GM19468 (cell line): ENCODE measurements around the gene GRIN1.

Experiments used
- ATAC-seq: cut with Tn5 transposase; IDR thresholded peaks from one replicate; pipeline ENCODE4 v1.9.1; 2021; ENCODE audit warnings: mild to moderate bottlenecking, moderate library complexity, moderate number of reproducible peaks; ENCODE audit not compliant: unreplicated experiment; ENCODE audit errors: extremely low read depth

Gene GRIN1

DNA sequence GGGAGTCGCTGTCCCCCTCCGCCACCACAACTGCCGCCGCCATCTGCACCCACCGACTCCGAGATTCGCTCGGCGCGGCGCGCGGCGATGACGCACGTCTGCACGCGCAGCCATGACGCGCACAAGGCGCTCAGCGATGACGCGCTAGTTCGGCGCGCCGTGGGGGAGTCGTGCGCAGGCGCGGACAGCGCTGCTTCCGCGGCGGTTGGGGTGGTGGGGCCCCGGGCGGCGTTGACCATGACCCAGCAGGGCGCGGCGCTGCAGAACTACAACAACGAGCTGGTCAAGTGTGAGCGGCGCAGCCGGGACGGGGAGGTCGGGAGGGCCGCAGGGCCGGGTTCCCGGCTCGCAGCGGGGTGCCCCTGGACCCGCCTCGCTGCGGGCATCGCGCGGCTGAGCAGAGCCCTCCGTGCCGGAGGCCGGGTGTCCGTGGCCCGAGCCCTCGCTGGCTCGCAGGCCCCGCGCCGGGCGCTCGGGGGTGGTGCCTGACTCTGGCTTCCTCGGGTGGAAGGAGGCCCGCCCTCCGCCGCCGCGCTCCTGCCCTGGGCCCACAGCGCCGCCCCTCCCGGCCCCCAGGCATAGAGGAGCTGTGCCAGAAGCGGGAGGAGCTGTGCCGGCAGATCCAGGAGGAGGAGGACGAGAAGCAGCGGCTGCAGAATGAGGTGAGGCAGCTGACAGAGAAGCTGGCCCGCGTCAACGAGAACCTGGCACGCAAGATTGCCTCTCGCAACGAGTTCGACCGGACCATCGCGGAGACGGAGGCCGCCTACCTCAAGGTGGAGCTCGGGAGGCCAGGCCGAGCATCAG is 49.7 kb downstream of the GRIN1 start, which contains the start of the genes ANAPC2 and SSNA1:
Gene ANAPC2 (minus strand): TSS at position 71 of the 807 bp plus-strand sequence. CDS start 28 bp downstream, at position 43.
Gene SSNA1 (plus strand): TSS at position 187 of the 807 bp plus-strand sequence. CDS start 51 bp downstream, at position 238.
- ATAC-seq: peak; percentile 62

DNA sequence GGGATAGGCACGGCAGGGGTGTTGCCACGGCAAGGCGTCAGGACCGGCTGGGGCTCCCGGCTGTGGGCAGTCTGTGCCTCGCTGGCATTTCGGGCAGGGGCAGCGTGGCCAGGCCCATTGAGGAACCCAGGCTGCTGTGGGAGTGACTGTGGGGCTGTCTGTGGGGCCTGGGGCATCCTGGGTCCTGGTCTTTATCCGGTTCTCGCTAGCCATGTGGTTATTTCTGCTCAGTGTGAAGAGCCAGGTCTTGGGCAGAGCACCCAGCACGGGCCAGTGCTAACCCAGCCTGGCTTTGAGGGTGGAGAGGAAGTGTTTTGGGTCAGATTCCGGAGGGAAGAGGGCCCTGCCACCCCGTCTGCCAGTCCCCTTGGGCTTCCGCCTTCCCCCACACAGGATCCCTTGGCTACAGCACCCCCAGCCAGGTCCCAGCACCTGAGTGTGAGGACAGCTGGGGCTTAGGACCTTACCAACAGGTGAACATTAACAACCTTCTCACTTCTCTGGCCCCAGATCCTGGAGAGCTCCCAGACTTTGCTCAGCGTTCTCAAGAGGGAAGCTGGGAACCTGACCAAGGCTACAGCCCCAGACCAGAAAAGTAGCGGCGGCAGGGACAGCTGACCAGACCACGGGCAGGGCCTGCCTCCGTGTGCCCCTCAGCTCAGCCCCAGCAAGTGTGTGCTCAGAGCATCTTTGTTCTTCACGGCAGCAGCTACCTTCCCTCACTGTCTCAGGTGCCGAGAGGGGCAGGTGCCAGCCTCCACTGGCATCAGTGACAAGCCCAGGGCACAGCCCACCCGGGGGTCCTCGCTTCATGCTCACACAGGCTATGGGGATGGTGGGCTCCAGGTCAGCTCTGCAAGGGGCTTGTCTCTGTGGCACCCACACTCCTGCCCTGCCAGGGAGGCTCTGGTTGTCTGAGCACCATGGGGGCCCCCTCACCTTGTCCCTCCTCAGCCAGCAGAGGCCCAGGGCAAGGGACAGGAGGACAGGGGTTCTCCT is 50.6 kb downstream of the GRIN1 start:
- no peak for ATAC-seq

DNA sequence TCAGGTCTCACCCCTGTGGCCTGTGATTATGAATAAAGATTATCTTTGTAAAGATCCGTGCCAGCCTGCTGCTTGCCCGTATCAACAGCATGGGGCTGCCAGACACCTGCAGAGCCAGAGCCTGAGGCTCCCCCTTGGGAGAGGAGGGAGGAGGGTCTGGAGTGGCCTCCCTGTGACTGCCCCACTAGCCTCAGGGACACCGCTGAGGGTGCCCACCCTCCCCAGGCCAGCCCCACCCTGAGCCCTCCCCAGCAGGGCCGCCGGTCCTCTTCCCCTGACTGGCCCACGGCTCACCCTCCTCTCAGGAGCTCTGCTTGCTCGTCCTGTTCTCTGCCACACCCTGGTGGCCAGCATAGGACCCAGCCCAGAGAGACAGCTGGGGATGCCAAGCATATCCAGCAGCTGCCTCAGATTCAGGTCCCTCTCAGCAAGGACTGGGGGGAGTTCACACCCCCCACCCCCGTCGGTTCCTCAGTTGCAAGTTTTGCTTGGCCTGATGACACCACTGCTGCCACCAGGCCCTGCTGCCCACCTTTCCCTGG is 51.4 kb downstream of the GRIN1 start:
- no peak for ATAC-seq

DNA sequence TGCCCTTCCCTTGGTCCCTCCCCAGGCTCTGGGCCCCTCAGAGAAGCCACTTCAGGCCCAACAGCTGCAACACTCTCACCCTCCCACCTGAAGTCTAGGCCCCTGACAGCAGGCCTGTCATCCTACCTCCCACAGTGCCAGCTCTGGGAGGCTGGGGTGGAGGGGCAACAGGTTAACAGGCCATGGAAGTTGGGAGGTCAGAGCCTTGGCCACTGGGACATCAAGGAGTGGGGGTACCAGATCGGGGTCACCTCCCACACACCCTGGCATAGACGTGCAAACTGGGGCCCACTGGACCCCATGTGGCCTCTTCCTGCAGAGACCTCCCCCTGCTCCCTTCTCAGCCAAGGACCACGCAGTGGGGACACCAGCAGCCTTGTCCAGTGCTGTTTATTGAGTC is 52.3 kb downstream of the GRIN1 start:
- no peak for ATAC-seq

- ATAC-seq: no peak
Observed at GRCh38 chr9:137191691-137192447, 52.9 kb downstream of the GRIN1 start.

DNA sequence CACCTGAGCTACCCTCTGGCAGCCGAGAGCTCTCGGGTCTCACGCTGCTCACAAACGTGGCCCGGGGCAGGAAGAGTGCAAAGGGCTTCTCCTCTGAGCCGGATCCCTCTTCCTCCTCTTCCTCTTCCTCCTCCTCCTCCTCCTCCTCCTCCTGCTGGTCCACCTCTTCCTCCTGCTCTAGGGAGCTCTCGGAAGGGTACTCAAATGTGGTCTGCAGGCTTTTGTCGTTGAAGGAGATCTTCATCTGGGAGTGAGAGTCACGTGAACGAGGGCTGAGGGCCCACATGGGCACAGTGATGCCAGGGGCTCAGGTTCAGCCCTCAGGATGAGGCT is 53.5 kb downstream of the GRIN1 start:
- ATAC-seq: no peak

- no peak for ATAC-seq
Observed at GRCh38 chr9:137192859-137193258, 53.9 kb downstream of the GRIN1 start.

GRCh38 chr9:137193771-137194170 is 54.8 kb downstream of the GRIN1 start:
- ATAC-seq: no peak

- ATAC-seq: no peak
Observed at GRCh38 chr9:137194388-137194787, 55.4 kb downstream of the GRIN1 start.

- no peak for ATAC-seq
Observed at GRCh38 chr9:137194909-137195308, 56.0 kb downstream of the GRIN1 start.

GRCh38 chr9:137195525-137196220 is 56.7 kb downstream of the GRIN1 start:
- no peak for ATAC-seq

GRCh38 chr9:137198051-137198901 is 59.3 kb downstream of the GRIN1 start:
- no peak for ATAC-seq

DNA sequence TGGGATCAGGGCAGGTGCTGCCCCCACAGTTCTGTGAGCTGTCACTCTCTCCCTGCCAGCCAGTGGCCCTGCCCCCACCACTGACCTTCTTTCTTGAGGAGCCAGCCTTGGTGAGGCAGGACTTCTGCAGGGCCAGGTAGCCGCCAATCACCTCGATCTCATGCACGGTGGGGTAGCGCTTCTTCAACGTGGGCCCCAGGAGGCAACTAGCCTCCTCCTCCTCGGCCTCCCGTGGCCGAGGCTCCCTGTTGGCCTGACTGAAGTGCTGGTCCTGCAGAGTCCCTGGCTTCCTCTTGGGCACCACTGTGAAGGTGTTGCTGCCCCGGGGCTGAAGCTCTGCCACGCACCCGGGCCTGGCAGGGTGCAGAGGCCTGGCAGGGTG is 59.9 kb downstream of the GRIN1 start:
- ATAC-seq: no peak

DNA sequence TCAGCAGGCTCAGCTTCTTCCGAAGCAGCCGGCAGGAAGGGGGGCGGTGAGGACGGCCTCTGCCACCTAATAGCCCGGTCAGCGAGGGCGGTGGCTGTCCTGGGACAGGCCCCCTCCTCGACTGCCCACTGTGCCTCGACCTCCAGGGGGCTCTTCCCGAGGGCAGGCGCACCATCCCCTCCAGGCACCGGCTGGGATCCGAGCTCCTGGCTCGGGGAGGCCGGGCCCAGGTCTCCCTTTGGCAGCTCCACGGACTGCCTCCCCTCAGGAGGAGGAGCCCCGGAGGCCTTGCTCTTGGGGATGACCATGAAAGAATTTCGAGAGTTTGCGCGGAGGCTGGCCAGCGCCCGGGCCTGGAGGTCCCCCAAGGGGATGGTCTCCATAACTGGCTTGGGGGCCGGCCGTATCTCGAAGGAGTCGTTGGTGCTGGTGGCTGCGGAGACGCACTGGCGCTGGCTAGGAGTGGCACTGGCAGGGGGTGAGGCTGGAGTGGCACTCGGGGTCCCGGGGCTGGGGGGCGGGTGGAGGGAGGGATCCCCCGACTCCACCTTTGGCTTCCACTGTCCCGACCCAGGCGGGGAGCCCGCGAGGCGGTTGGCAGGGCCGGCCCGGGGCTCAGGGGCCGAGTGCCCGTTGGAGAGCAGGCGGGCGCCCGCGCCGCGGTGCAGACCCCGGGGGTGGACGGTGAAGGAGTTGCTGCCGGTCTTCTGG is 60.6 kb downstream of the GRIN1 start:
- no peak for ATAC-seq

DNA sequence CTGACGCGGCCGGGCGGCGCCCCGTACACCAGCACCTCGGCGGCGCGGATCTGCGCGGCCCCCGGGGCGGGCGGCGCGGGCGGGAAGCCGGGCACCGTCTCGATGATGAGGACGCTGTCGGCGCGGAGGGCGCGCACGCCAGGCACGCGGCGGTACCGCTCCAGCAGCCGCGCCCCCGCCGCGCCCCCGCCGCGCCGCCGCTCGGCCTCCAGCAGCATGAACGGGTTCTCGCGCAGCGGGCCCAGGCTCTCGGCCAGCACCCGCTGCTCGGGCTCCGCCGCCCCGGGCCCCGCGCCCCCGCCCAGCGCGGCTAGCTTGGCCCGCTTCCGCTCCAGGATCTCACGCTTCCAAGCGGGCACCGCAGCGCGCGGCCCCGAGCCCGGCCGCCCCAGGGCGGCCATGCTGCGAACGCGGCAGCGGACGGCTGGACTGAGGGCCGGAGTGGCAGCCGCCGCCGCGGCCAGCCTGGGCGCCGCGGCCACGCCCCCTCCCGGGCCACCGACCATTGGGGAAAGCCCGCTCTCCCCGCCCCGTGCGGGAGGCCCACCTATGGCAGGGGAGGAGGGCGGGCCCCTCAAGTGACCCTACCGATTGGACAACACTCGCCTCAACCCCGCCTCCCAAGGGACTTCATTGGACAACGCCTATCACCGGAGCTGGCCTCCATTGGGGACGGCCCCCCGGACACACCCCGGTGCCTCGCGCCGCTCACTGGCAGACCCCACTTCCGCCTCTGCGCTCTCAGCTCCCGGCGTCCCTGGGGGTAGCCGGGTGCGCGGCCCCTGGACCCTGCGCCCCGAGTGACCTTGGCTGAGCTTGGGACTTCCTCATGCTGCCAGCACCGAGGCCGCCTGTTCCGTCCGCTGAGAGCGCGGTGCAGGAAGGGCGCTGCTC is 61.6 kb downstream of the GRIN1 start, which contains the start of gene TPRN:
Gene TPRN (minus strand): TSS at position 431 of the 894 bp plus-strand sequence. CDS start 30 bp downstream, at position 401.
- peak; percentile 70 for ATAC-seq

GRCh38 chr9:137201205-137201868 is 62.4 kb downstream of the GRIN1 start:
- ATAC-seq: no peak
